ENCODE results near the gene RRM2. TPM values are rescaled to one million over a fixed set of nuclear protein-coding genes. Genes with fewer than 3 reads are reported as not detected.

Gene RRM2
- total RNA-seq, 2 experiments from 2014 or later: 444 to 468 TPM

DNA sequence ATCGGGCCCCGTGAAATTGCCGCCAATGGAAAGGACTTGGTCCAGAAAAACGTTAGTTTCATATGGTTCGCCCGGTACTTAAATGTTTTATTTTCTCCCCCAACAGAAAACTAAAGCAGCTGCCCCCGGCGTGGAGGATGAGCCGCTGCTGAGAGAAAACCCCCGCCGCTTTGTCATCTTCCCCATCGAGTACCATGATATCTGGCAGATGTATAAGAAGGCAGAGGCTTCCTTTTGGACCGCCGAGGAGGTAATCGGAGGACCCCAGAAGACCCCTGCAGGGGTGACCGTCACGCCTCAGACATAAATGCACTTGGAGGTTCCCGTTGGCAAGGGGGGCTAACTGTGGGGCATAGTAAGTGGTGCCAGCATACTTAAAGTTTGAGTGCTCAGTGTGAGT lies 742 bp downstream of the RRM2 start:
- ChIA-PET POLR2A (interaction anchor here (0.7 to 1.6 kb wide), 6 partner anchors 10 to 434 kb away, joined by 3 to 5 read pairs (median 4); no protein-coding TSS in a partner anchor), CTCF (interaction anchor here (1.3 to 3.6 kb wide), 4 partner anchors 9 to 286 kb away, joined by 3 to 23 read pairs (median 6); no protein-coding TSS in a partner anchor)

DNA sequence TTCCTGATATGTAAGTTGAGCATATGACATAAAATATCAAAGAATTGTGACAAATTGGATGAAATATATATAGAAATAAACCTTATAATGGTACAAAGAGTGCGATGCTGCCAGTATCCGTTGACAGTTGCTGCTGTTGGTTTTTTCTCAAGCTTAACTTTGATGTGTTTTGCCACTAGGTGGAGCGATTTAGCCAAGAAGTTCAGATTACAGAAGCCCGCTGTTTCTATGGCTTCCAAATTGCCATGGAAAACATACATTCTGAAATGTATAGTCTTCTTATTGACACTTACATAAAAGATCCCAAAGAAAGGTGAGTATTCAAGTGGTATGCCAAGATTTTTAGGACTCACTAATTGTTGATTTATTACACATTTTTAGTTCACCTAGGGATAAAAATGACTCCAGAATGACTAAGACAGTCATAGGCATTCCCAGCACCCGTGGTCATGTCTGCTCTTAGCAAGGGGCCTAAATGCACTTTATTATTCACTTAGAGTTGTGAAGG lies 2.1 kb downstream of the RRM2 start:
- ChIA-PET CTCF (interaction anchor here (0.6 to 3.6 kb wide), 10 partner anchors 8 to 322 kb away, joined by 3 to 23 read pairs (median 4); no protein-coding TSS in a partner anchor), POLR2A (interaction anchor here (0.6 to 1.6 kb wide), 6 partner anchors 9 to 542 kb away, joined by 3 to 5 read pairs (median 3); partner anchors contain the start of gene ODC1)

DNA sequence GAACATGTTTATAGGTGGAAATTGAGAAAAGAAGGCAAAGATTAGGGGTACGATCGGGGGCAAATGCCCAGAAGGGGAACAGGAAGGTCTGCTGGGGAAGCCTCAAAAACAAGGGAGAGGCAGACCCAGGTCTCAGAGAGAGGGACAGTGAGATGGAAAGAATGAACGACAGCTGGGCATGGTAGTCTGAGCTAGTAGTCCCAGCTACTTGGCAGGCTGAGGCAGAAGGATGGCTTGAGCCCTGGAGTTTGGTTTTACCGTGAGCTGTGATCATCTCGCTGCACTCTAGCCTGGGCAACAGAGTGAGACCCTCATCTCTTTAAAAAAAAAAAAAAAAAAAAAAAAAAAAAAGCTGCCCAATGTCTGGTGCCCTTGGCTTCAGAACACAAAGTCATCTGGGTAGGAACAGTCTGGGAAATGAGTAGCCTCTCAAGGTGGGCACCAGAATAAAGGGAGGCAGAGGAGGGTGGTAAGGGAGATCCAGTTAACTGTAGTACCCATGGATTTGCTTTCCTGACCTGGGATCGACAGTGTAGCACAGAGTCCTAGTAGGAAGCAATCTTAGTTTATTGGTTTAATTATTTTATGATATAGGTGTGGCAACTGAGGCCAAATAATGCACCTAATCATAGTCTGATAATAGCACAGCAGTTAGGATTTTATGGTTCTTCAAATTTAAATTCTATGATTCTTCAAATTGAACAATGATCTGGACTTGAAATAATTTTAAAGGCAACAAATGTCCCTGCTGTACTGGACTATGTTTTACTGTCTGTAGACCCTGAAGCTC lies 3.5 kb downstream of the RRM2 start:
- POLR2A ChIA-PET: interaction anchor here (0.7 to 1.4 kb wide), 2 partner anchors 9 to 116 kb away, joined by 3 to 7 read pairs; no protein-coding TSS in a partner anchor
- CTCF ChIA-PET: interaction anchor here (0.9 to 3.6 kb wide), 4 partner anchors 53 to 309 kb away, joined by 3 to 23 read pairs (median 10); no protein-coding TSS in a partner anchor

DNA sequence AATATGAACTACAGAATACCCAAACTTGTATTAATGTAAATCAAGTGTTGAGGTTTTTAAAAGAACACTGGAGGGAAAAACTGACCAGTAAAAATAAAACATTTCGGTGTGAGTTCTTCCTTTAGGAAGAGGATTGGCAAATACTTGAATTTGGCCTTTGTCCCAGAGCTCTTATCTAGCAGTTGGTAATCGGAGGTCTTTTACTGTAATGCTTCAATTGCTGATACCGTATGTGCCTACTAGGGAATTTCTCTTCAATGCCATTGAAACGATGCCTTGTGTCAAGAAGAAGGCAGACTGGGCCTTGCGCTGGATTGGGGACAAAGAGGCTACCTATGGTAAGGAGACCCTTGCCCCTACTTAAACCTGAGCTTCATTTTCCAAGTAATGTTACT lies 4.1 kb downstream of the RRM2 start:
- ChIA-PET CTCF (interaction anchor here (1.2 to 3.6 kb wide), 3 partner anchors 54 to 309 kb away, joined by 3 to 23 read pairs (median 17); no protein-coding TSS in a partner anchor), POLR2A (interaction anchor here (0.7 to 1.4 kb wide), 2 partner anchors 9 to 116 kb away, joined by 3 to 7 read pairs; no protein-coding TSS in a partner anchor)

GRCh38 chr2:10128420-10128819 lies 5.9 kb downstream of the RRM2 start:
- ChIA-PET CTCF (interaction anchor here (1.3 kb wide), 1 partner anchor 306 kb away, joined by 5 read pairs; no protein-coding TSS in a partner anchor), POLR2A (no interaction called here)

GRCh38 chr2:10129490-10129889 lies 7.0 kb downstream of the RRM2 start:
- POLR2A ChIA-PET: interaction anchor here (0.6 kb wide), 1 partner anchor 8 kb away, joined by 3 read pairs; no protein-coding TSS in a partner anchor
- CTCF ChIA-PET: interaction anchor here (0.6 kb wide), 1 partner anchor 210 kb away, joined by 4 read pairs; no protein-coding TSS in a partner anchor

- CTCF ChIA-PET: interaction anchor here (1.1 to 2.6 kb wide), 2 partner anchors 8 to 60 kb away, joined by 3 to 7 read pairs; no protein-coding TSS in a partner anchor
- POLR2A ChIA-PET: no interaction called here
Observed at GRCh38 chr2:10132043-10132575, 9.6 kb downstream of the RRM2 start.

- POLR2A ChIA-PET: interaction anchor here (1.0 kb wide), 1 partner anchor 10 kb away, joined by 3 read pairs; the partner anchor contains the start of gene RRM2
- CTCF ChIA-PET: interaction anchor here (1.1 to 2.6 kb wide), 3 partner anchors 9 to 276 kb away, joined by 3 to 7 read pairs (median 3); no protein-coding TSS in a partner anchor
Observed at GRCh38 chr2:10132596-10132995, 10.1 kb downstream of the RRM2 start.

GRCh38 chr2:10132996-10133647 lies 10.6 kb downstream of the RRM2 start:
- ChIA-PET POLR2A (interaction anchor here (1.0 kb wide), 2 partner anchors 8 to 10 kb away, joined by 3 read pairs; partner anchors contain the start of gene RRM2), CTCF (interaction anchor here (0.5 to 2.6 kb wide), 4 partner anchors 9 to 489 kb away, joined by 3 to 7 read pairs (median 4); no protein-coding TSS in a partner anchor)

GRCh38 chr2:10135296-10136089 lies 13.0 kb downstream of the RRM2 start:
- ChIA-PET POLR2A (interaction anchor here (0.6 to 1.3 kb wide), 3 partner anchors 9 to 217 kb away, joined by 3 to 7 read pairs (median 3); no protein-coding TSS in a partner anchor), CTCF (interaction anchor here (2.3 kb wide), 1 partner anchor 300 kb away, joined by 8 read pairs; no protein-coding TSS in a partner anchor)

DNA sequence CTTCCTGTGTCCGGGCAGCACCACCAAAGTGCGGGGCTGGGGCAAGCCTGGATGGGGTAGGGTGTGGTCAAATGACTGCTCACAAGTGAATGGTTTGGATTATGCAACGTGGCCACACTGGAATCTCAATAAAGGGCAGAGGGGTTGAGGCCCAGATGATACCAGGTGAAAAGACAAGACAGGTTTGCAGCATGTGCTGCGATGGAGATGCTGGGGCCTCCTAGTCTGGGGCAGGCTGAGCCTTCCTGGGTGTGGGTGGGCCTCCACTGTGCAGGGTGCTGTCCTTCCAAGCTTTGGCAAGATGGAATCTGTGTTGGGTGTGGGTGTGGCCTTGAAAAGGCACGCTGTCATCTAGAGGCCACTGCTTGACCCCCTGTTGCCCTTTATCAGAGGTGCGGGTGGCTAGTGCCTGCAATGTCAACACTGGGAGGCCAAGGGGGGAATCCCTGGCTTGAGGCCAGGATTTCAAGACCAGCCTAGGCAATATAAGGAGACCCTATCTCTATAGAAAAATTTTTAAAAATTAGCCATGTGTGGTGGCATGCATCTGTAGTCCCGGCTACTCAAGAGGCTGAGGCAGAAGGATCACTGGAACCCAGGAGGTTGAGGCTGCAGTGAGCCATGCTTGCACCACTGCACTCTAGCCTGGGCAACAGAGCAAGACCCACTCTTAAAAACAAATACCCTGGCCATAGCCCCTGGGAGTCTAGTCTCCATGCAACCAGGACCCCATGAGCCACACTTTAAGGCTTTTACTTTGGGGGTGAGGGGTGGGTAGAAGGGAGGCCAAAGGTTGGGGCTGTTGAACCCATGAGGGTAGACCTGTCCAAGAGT lies 13.8 kb downstream of the RRM2 start:
- CTCF ChIA-PET: interaction anchor here (2.3 kb wide), 1 partner anchor 299 kb away, joined by 8 read pairs; no protein-coding TSS in a partner anchor

GRCh38 chr2:10137053-10137843 lies 14.7 kb downstream of the RRM2 start:
- ChIA-PET POLR2A (no interaction called here), CTCF (no interaction called here)

More for the DNA sequence above, 13.8 kb downstream of the RRM2 start:
- POLR2A ChIA-PET: interaction anchor here (1.1 to 1.3 kb wide), 2 partner anchors 12 to 216 kb away, joined by 3 read pairs; no protein-coding TSS in a partner anchor

GRCh38 chr2:10139536-10139935 lies 17.0 kb downstream of the RRM2 start:
- POLR2A ChIA-PET: interaction anchor here (0.6 kb wide), 1 partner anchor 238 kb away, joined by 7 read pairs; no protein-coding TSS in a partner anchor
- CTCF ChIA-PET: interaction anchor here (0.6 to 1.6 kb wide), 3 partner anchors 35 to 296 kb away, joined by 3 to 8 read pairs (median 5); no protein-coding TSS in a partner anchor

- POLR2A ChIA-PET: interaction anchor here (1.3 kb wide), 1 partner anchor 294 kb away, joined by 10 read pairs; no protein-coding TSS in a partner anchor
- CTCF ChIA-PET: interaction anchor here (1.0 to 2.6 kb wide), 5 partner anchors 15 to 294 kb away, joined by 3 to 15 read pairs (median 8); no protein-coding TSS in a partner anchor
Observed at GRCh38 chr2:10140841-10141610, 18.5 kb downstream of the RRM2 start.

All from activated CD8-positive, alpha-beta memory T cell treated with anti-CD3 and anti-CD28 coated beads for 36 hours (primary cell).